GM18508 (cell line): Measurements from ENCODE around the gene GALNT6.
"Not testable (repeated sequence)": the region's sequence is repeated elsewhere in the genome, so short reads cannot be mapped to it uniquely, and the experiment has no call there.

Experiments used
- ATAC-seq: cut with Tn5 transposase; IDR thresholded peaks from one replicate; pipeline ENCODE4 v1.9.1; 2021; ENCODE audit warnings: moderate number of reproducible peaks; ENCODE audit not compliant: insufficient read depth, unreplicated experiment

Gene GALNT6

DNA sequence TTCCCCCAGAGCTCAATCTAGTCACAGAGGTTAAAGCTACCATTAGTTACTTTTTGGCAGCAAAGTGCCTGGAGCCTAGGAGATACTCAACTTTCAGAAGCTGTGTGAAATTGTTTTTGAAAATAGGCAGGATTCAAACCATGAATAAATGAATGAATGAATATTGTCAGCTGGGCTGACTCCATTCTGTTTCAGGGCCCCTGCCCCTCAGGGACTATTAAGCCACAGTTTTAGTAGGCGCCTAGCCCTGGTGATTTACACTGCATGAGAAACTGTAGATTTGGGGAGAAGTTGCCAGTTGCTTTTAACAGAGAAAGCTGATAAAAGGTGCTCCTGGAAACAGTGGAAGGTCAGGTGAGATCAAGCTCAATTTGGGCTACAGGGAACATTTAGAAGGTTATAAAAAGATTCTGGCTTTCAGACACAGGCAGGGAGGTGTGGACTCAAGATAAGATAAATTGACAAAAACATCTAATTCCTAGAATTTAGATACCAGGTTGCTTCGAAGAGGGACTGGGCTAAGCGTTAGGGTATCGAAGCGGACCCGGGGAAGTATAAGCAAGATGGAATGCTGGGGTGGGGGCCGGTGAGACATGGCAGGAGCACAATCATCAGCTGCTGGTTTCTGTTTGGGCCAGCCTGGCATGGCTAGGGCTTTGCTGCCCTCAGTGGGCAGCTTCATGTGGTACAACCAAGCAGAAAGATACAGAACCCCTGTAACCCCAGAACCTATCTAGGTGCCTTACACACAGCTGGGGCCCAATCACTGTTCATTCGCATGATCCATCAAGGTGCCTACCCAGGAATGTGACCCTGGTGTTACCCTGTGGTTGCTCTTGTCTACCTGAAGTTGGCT lies 29.8 kb downstream of the GALNT6 start:
- ATAC-seq: no peak

DNA sequence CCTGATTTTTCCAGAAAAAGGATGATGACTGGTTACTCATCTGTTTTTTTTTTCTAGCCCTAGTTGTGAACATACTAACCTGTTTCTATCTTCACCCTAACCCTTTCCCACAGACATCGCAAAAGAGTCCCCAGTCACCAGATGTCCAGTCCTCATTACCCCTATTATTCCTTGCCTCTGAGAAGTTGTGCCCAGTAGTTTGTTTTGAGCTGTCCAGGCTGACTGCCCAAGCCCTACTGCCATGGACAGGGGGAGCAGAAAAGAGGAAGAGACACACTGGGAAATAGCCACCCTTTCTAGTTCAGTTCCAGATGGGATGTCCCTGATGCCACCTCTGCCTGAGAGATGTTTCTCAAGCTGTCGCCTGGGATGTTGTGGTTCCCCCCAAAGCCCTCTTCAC lies 30.9 kb downstream of the GALNT6 start:
- no peak for ATAC-seq

DNA sequence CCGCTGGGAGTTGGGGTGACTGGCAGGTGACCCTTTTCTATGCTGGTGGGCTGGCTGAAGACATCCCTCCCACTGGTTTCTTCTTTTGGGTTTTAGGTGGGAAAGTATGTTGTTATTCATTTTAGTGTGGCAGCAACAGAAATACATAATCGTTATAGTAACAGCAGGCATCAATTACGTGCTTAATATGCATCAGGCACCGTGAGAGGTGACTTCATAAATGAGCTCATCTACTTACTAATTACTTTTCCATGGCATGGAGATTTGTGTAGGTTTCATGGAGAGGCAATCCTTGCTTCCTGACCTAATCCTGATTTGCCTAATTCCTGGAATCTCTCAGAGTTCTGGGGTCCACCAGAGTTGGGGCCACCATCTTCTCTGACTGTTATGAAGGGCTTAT lies 31.4 kb downstream of the GALNT6 start:
- ATAC-seq: no peak

DNA sequence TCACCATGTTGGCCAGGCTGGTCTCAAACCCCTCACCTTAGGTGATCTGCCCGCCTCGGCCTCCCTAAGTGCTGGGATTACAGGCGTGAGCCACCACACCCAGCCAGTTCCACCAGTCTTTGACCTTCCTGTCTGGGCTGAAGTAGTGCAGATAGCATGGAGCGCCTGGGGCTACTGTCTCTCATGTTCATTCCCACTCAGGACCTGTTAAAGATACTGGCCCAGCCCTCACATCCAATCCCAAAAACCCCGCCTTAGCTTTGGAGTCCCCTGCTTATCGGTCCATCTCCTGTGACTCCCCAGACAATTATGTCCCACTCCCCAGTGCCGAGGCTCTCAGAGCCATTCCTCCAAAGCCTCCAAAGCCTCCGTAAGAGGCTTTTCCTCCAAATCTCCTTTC lies 32.7 kb downstream of the GALNT6 start:
- ATAC-seq: no peak

DNA sequence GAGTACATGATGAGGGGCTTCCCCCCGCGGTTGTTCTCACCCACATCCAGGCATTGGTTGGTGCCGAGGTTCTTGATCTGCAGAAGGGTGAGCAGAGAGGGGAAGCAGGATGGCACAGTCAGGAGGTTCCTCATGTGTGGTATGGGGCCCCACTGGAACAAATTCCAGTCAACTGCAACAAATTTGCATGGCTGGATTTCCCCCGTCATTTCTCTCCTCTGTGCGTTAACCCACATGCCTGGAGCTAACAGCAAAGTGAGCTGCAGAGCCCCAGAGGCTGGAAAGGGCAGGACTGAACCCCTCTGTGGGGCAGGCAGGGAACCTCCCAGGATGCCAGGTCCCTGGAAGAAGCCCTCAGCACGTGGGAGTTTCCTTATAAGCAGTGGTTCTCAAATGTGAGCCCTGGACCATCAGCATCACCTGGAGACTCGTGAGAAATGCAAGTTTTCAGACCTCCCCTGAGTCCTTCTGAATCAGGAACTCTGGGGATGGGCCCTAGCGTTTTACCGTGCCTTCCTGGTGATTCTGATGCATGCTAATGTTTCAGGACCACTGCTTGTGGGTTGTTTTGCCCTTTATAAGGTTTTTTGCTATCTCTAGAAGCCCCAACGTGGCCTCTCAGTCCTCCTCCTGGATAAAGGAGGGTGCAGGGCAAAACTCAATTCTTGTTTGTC lies 33.7 kb downstream of the GALNT6 start:
- ATAC-seq: no peak

DNA sequence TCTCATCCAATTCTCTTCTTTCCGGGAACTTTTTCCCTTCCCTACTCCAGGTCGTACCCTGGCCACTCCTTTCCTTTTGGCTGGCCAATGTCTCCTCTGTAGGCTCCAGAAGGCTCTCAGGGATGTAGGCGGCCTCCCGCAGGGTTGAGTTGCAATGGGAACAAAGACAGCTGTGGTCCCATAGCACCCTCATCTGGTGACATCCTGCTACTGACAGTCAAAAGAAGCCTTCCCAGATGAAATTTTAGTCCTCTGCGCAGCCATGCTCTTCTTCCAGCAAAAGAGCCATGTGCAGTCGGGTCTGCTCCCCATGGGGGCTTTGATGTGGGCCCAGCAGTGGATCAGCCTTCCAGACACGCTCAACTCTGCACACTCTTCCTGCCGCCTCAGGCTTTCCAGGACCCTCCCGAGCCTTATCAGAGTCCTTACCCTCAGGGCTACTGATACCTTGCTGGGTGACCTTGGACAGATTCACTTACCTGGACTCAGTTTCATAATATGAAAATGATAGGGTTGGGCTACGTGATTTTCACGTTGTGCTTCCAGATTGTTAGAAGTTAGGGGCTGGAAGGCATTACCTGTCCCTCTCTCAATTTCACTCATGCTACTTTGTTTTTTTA lies 39.2 kb downstream of the GALNT6 start:
- no peak for ATAC-seq

DNA sequence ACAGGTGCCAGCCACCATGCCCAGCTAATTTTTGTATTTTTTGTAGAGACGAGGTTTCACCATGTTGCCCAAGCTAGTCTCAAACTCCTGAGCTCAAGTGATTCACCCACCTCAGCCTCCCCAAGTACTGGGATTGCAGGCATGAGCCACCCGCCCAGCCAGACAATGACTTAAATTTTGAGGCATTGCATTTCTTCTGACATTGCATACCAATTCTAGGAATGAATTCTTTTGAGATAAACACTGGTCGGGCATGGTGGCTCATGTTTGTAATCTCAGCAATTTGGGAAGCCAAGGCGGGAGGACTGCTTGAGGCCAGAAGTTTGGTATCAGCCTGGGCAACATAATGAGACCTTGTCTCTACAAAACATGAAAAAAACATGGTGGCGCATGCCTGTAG lies 42.2 kb downstream of the GALNT6 start:
- no peak for ATAC-seq

DNA sequence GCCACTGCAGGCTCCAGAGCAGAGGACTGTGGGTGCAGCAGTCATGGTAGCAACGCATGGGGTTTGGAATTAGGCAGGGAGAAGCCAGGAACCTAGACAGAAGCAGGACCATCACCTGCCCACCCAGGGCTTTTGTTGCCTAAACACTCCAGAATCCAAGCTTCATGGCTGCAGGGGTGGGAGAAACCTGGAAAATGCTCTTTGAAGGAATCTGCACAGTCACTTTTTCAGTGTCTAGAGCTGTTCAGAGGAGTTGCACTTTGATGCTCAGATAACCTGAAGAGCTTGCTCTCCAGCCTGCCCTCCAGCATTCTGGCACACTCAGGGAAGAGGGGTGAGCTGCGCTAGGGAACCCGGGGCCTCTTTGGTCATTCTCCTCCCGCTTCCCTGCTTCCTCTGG lies 43.1 kb downstream of the GALNT6 start:
- no peak for ATAC-seq

DNA sequence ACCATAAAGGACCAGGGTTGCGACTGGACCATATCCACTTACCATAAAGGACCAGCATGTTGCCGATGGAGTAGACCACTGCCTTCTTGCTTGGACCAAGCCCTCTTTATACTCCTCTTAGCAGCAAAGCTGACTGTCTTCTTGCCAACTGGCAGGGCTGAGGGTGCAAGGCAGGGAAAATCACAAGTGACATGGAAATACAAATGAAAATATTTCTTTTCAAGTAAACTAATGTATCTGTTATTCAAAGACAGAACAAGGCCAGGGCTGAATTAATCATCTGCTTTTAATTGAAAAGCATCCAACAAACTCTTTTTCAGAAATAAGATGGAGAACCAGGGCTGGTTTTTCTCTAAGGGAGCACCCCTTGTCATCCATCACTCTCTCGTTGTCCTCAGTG lies 44.6 kb downstream of the GALNT6 start, which contains the start of gene CELA1:
Gene CELA1 (minus strand): TSS at position 99 of the 400 bp plus-strand sequence. CDS start 41 bp downstream, at position 58.
- ATAC-seq: no peak

DNA sequence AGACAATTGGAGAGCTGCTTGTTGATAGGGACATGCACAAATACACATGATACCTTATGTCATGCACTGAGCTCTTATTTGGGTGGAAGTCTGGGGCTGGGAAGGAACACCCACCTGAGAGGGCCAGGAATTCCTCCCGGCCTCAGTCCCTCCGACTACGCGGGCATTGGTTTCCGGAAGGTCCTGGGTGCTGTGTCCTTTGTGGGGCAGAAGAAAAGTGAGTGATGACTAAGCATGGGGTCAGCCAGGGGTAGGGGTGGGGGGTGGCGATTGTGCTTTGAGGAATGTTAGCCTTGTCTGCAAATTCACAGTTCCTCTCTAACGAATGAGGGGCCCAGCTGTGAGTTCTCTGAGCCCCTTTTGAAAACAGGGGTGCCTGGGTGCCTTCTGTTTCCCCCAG lies 45.5 kb downstream of the GALNT6 start:
- ATAC-seq: no peak

DNA sequence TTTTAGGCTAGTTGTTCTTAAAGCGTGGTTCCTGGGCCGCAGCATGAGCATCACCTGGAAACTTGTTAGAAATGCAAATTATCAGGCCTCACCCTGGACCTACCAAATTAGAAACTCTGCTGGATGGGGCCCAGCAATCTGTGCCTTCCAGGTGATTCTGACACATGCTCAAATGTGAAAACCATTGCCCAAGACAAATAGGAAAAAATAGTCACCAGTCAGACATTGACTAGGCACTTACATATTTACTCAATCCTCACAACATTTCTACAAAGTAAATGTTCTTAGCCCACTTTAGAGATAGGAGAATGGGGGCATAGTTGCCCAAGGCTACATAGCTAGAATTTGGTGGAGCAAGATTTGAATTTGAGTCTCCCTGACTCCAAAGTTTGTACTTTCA lies 48.0 kb downstream of the GALNT6 start:
- ATAC-seq: no peak

DNA sequence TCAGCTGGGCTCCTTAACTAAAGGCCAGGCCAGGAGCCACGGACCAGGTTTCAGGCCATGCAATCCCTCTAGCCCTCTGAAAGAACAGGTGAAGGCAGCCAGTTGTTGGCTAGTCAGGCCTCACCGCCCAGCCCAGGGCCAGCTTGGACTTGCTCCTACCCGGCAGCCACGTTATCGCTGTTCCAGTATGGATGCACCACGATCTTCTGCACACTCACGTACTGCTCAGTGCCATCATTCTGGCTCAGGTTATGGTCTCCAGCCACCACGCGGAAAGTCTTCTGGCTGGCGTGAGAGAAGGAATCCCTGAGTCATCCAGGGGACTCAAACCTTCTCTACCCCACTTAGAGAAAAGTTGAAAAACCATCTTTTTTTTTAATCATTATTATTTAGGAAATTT lies 48.8 kb downstream of the GALNT6 start:
- no peak for ATAC-seq

DNA sequence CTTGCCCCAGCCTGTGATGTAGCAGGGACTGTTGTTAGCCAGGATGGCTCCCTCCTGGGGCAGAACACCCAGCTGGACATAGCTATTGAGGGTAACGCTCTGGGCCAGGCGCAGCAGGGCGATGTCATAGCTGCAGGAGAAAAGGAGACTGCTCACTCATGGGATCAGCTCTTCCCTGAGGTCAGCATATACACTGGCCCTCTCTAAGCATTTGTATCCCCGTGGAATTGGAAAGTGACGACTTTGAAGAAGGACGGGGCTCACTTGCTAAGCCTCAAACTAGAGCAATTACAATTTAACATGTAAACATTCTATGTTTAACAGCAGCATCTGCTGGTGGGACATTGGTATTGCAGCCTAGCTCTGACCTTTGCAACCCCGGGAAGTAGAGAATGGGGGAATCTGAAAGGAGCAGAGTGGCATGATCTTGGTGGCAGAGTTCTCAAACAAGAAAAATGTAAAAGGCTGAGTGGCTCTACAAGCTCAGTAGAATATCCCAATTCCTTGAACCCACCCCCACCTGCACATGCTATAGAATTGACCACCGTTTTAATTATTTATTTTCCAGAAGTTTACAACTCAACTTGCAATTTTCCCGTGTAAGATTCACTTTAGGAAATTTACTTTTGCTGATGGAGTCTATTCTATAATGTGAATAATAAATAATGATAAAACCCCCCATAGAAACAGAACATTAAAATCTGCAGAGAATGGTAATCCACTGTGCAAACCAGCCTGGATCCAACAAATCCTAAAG lies 49.8 kb downstream of the GALNT6 start:
- no peak for ATAC-seq

DNA sequence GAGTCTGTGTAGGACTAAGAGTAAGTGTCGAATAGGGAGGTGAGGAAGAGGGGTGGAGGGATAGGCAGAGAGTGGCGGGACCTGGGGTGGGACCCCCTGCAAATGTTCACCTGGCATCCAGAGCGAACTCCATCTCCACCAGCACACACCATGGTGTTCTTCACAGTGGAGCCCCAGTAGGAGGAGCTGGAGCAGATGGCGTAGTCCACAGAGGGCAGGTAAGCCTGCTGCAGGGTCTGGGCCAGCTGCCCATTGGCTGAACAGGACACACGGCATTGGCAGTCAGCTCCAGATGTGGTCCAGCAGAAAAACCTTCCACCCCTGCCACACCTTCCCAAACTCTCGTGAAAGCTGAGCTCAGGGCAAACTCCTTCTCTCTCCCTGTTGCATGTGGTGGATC lies 51.5 kb downstream of the GALNT6 start:
- no peak for ATAC-seq

DNA sequence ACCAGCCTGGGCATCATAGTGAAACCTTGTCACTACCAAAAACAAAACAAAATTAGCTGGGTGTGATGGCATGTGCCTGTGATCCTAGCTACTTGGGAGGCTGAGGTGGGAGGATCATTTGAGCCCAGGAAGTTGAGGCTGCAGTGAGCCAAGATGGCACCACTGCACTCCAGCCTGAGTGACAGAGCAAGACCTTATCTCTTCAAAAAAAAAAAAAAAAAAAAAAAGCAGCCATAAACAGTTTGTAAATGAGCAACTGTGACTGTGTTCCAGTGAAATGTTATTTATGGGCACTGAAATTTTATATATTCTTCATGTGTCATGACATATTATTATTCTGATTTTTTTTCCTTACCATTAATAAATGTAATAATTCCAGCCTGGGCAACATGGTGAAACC lies 53.9 kb downstream of the GALNT6 start:
- not testable (repeated sequence) for ATAC-seq

DNA sequence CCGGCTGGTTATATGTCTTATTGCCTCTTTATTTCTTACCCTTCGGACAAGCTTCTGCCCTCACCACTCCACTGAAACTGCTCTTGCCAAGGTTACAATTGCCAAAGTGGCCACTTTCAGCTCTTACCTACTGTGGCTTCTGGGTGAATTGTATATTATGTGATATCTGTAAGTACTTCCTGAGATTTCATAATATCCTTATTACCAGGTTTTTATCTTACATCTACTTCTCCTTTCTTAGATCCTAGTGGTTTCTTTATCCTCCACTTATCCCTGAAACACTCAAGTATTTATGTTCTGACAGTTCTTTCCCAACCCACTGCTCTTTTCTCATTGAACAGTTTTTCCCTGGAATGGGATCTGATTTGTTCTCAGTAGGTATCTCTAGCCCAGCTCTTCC lies 55.3 kb downstream of the GALNT6 start:
- no peak for ATAC-seq

DNA sequence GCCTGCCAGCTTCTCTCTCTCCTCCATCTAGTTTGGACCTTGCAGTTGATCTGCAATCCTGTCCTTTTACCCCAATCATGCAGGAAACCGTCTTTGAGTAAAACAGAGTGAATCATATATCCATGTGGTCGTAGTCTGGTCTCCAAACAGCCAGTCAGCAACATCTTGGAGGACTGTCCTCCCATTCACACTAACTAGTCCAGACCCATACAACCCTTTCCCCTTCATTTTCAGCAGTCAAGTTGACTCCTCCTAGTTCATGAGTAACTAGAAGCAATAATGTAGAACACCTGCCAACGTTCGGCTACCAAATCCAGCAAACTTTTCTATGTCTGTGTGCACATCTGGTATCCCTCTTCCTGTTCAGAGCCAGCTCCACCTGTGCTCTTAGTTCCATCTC lies 56.4 kb downstream of the GALNT6 start:
- ATAC-seq: no peak

DNA sequence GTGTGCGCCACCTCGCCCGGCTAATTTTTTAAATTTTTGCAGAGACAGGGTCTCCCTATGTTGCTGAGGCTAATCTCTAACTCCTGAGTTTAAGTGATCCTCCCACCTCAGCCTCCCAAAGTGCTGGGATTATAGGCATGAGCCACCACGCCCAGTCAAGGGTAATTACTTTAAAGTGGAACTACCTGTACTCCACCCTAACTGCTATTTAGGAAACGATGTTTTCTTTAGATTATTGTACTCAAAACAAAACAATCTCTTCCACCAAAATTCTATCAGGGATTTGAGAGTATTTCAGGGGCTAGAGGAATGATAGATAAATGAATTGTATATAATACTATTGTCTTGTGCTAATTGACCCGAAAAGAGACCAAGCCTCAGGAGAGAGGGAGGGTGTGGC lies 57.7 kb downstream of the GALNT6 start:
- ATAC-seq: no peak

DNA sequence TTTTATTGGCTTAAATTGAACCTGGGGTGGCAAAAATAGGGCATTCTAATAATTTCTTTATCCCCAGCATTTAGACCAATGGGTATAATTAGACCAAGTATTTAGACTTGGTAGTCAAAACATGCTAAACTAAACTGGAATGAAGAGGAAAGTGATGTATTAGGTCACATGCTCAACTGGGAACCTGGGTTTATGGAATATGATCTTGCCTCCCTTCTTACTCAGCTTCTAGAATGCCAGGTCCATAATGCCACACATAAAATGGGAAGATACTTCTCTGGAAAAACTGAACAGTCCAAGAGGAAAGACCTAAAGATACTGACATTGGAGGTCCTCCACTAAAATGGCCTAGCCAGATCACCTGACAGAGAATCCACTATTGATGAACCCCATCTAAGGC lies 61.0 kb downstream of the GALNT6 start:
- ATAC-seq: no peak

DNA sequence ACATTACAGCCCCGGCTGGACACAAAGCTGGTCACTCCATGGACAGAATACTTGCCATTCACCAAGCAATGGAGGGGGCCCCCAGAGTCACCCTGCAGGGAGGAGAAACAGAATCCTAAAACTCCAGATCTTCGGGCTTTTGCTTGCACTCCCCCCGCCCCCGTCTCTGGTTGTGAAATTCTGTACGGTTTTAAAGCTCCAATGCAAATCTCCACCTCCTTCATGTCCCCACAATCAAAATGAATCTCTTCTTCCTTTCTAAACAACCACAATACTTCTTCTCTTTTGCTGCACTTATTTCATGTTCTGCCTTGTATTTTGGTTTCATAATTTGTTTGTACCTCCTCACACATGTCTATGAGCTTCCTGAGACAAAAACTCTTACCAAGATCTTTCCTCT lies 61.5 kb downstream of the GALNT6 start:
- ATAC-seq: no peak

DNA sequence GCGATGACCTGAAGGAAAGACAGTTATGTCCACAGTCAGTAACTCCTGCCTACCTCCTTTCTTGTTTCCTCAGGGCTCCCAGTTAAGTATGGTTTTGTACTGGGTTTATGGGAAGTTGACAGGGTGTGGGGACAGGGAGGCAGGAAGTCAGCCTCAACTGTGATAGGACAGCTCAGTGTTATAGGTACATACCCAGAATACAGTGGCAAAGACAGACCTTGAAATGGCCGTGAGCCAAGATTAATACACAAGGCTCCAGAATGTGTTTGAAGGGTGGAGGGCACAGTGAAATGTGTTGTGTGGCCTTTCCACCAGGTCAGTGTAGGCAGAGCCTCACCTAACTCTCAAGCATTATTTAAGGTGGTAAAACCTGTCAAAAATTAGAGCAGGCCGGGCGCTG lies 62.6 kb downstream of the GALNT6 start:
- ATAC-seq: no peak
